GM20000 (cell line): ENCODE results near the gene LRP10.

Experiments used
- DNase-seq: peaks from one replicate; pipeline ENCODE4 v3.0.0; 2012; ENCODE audit warnings: low spot score
- CTCF ChIP-seq: IDR thresholded peaks from 2 replicates; pipeline ENCODE4 v1.5.1; 2012; ENCODE audit warnings: mild to moderate bottlenecking, control low read depth; ENCODE audit errors: extremely low read depth, missing control alignments

Gene LRP10

GRCh38 chr14:22865424-22866405, 5.8 kb upstream of the LRP10 start:
- DNase-seq, result no peak
- TF ChIP-seq CTCF, result no peak

- no peak for TF ChIP-seq CTCF
- no peak for DNase-seq
These were observed 4.7 kb upstream of the LRP10 start for GRCh38 chr14:22866874-22867273.

GRCh38 chr14:22870811-22871223, 723 bp upstream of the LRP10 start:
- no peak for DNase-seq

GRCh38 chr14:22872033-22872832, 693 bp downstream of the LRP10 start:
- peak; percentile 93 for TF ChIP-seq CTCF
- DNase-seq, result peak; percentile 85

More at GRCh38 chr14:22870811-22871223, 723 bp upstream of the LRP10 start:
- TF ChIP-seq CTCF, result no peak

GRCh38 chr14:22872833-22873520, 1.4 kb downstream of the LRP10 start:
- DNase-seq, result peak; percentile 10
- no peak for TF ChIP-seq CTCF

GRCh38 chr14:22875003-22875747, 3.6 kb downstream of the LRP10 start:
- no peak for TF ChIP-seq CTCF
- peak; percentile 7 for DNase-seq
